Mammary epithelial cell (primary cell): ENCODE measurements around the gene PPIA.

Experiments
- CTCF ChIP-seq, 2 donors: IDR thresholded peaks in 1 of 2; conservative IDR thresholded peaks in 1 of 2; 2 replicates each; pipeline ENCODE4 v1.5.1; 2011 to 2012; ENCODE audit warnings: inconsistent platforms in 2 of 2, low read length in 2 of 2, mild to moderate bottlenecking in 2 of 2, control low read depth in 1 of 2, low read depth in 1 of 2; ENCODE audit not compliant: insufficient read depth in 1 of 2; ENCODE audit errors: extremely low read depth in 1 of 2
- EZH2 ChIP-seq: IDR thresholded peaks from 2 replicates; pipeline ENCODE4 v1.6.1; 2012; ENCODE audit warnings: low read length, inconsistent platforms, borderline replicate concordance

- TF ChIP-seq CTCF (conservative IDR thresholded peaks at IDR 0.05 in 1 of 2, IDR thresholded peaks at IDR 0.05 in 1 of 2; ENCODE audit: extremely low read depth in 1 of 2, insufficient read depth in 1 of 2, low read depth in 1 of 2, low read length in 2 of 2) (no peak), EZH2 (no peak)
These were observed at the start of gene PPIA for GRCh38 chr7:44796504-44797328.
